ENCODE data around the gene APOL2.
"Not testable (repeated sequence)": the region's sequence is repeated elsewhere in the genome, so short reads cannot be mapped to it uniquely, and the experiment has no call there.

APOL2 gene

GRCh38 chr22:36233796-36234195 lies 5.5 kb downstream of the APOL2 start:
- Histone ChIP-seq H3K4me3 (ENCODE audit: low read depth in 1 of 2, low read length in 1 of 2) (no peak overlapping the region), H3K9me3 (no peaks in the 10 kb centered on the region), H3K27ac (peak overlapping the region; percentile 93), H3K27me3 (no peaks in the 10 kb centered on the region), H3K4me1 (ENCODE audit: control insufficient read depth in 1 of 2, insufficient read depth in 1 of 2, low read depth in 1 of 2, low read length in 1 of 2) (peaks cover 43 to 46% of the 10 kb centered on the region in 2 experiments), H3K36me3 (peaks cover 84% of the 10 kb centered on the region)
- TF ChIP-seq CTCF (IDR thresholded peaks at IDR 0.05), result no peak

GRCh38 chr22:36232715-36233401 lies 6.5 kb downstream of the APOL2 start:
- H3K4me3 ChIP-seq (ENCODE audit: low read depth in 1 of 2, low read length in 1 of 2), result peak overlapping the region; percentile 23 to 35
- H3K27ac ChIP-seq, result peak overlapping the region; percentile 93
- H3K4me1 ChIP-seq (ENCODE audit: control insufficient read depth in 1 of 2, insufficient read depth in 1 of 2, low read depth in 1 of 2, low read length in 1 of 2), result peaks cover 34 to 37% of the 10 kb centered on the region in 2 experiments
- peaks cover 93% of the 10 kb centered on the region for H3K36me3 ChIP-seq
- TF ChIP-seq CTCF (IDR thresholded peaks at IDR 0.05), result peak; percentile 15
- H3K27me3 ChIP-seq, result no peaks in the 10 kb centered on the region
- H3K9me3 ChIP-seq, result no peaks in the 10 kb centered on the region

GRCh38 chr22:36231051-36231450 lies 8.3 kb downstream of the APOL2 start:
- H3K36me3 ChIP-seq, result peaks cover 90% of the 10 kb centered on the region
- not testable (repeated sequence) for H3K9me3 ChIP-seq; H3K27ac ChIP-seq; H3K27me3 ChIP-seq; H3K4me3 ChIP-seq (ENCODE audit: low read depth in 1 of 2, low read length in 1 of 2)
- peaks cover 20 to 23% of the 10 kb centered on the region in 2 experiments for H3K4me1 ChIP-seq (ENCODE audit: control insufficient read depth in 1 of 2, insufficient read depth in 1 of 2, low read depth in 1 of 2, low read length in 1 of 2)

- not testable (repeated sequence) for H3K27me3 ChIP-seq; H3K9me3 ChIP-seq; H3K4me3 ChIP-seq (ENCODE audit: low read depth in 1 of 2, low read length in 1 of 2); H3K27ac ChIP-seq
- Histone ChIP-seq H3K36me3 (peaks cover 86% of the 10 kb centered on the region), H3K4me1 (ENCODE audit: control insufficient read depth in 1 of 2, insufficient read depth in 1 of 2, low read depth in 1 of 2, low read length in 1 of 2) (peaks cover 20 to 23% of the 10 kb centered on the region in 2 experiments)
Observed at GRCh38 chr22:36229649-36230048, 9.7 kb downstream of the APOL2 start.

GRCh38 chr22:36228944-36229343 lies 10.4 kb downstream of the APOL2 start:
- Histone ChIP-seq H3K4me1 (ENCODE audit: control insufficient read depth in 1 of 2, insufficient read depth in 1 of 2, low read depth in 1 of 2, low read length in 1 of 2) (peaks cover 20 to 21% of the 10 kb centered on the region in 2 experiments), H3K9me3 (no peaks in the 10 kb centered on the region), H3K27me3 (no peaks in the 10 kb centered on the region), H3K4me3 (ENCODE audit: low read depth in 1 of 2, low read length in 1 of 2) (no peak overlapping the region), H3K36me3 (peaks cover 80% of the 10 kb centered on the region), H3K27ac (no peak overlapping the region)
- TF ChIP-seq CTCF (IDR thresholded peaks at IDR 0.05), result no peak

GRCh38 chr22:36228369-36228768 lies 11.0 kb downstream of the APOL2 start:
- peaks cover 14 to 15% of the 10 kb centered on the region in 2 experiments for H3K4me1 ChIP-seq (ENCODE audit: control insufficient read depth in 1 of 2, insufficient read depth in 1 of 2, low read depth in 1 of 2, low read length in 1 of 2)
- not testable (repeated sequence) for H3K4me3 ChIP-seq (ENCODE audit: low read depth in 1 of 2, low read length in 1 of 2); H3K9me3 ChIP-seq; H3K27ac ChIP-seq; H3K27me3 ChIP-seq
- peaks cover 74% of the 10 kb centered on the region for H3K36me3 ChIP-seq

- H3K27ac ChIP-seq, result no peak overlapping the region
- no peak for TF ChIP-seq CTCF (IDR thresholded peaks at IDR 0.05)
- H3K4me1 ChIP-seq (ENCODE audit: control insufficient read depth in 1 of 2, insufficient read depth in 1 of 2, low read depth in 1 of 2, low read length in 1 of 2), result peaks cover 8 to 9% of the 10 kb centered on the region in 2 experiments
- H3K36me3 ChIP-seq, result peaks cover 68% of the 10 kb centered on the region
- H3K4me3 ChIP-seq (ENCODE audit: low read depth in 1 of 2, low read length in 1 of 2), result no peak overlapping the region
- H3K9me3 ChIP-seq, result no peaks in the 10 kb centered on the region
- no peaks in the 10 kb centered on the region for H3K27me3 ChIP-seq
Observed at GRCh38 chr22:36227806-36228205, 11.5 kb downstream of the APOL2 start.

Data from neutrophil (primary cell).